Endometrium (tissue), 2 donors: ENCODE data around the gene CFAP73.
"Not testable (repeated sequence)": the region's sequence is repeated elsewhere in the genome, so short reads cannot be mapped to it uniquely, and the experiment has no call there.

ENCODE experiments used
- FAIRE-seq: peaks from 2 replicates; lab custom pipeline; 2012; peaks lifted over from hg19 to GRCh38; lab: Jason Lieb, UNC
- donor health status: control.
- donor health status: control.

Gene CFAP73

DNA sequence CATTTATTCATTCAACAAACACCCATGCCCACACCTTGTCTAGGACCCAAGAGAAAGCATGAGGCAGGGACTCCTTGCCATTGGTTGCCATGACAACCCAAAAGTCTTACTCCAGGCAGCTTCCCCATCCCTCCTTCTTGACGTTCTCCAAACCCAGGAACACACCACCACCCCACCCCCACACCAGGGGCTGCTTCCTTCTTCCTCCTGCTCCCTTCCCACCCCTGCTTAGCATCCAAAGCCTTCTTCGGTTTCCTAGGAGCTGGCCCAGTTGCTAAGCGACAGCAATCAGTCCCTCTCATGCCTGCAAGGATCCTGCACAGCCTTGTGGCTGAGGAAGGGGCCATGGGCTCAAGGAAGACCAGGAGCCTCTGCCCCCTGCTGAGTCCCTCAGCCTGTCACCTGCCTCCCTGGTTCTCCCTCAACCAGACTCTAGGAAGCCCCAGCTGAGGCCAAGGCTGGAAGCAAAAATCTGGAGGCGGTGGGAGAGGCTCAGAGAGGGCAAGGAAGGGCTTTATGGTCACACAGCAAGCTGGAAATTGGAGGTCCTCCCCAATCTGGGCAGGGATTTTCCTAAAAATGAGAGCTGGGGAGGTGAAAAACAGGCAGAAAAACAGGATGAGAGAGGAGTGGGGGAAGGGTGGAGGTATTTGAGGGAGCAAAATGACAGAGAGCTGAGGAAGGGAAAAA, 29.4 kb upstream of the CFAP73 start:
- no peak for FAIRE-seq

DNA sequence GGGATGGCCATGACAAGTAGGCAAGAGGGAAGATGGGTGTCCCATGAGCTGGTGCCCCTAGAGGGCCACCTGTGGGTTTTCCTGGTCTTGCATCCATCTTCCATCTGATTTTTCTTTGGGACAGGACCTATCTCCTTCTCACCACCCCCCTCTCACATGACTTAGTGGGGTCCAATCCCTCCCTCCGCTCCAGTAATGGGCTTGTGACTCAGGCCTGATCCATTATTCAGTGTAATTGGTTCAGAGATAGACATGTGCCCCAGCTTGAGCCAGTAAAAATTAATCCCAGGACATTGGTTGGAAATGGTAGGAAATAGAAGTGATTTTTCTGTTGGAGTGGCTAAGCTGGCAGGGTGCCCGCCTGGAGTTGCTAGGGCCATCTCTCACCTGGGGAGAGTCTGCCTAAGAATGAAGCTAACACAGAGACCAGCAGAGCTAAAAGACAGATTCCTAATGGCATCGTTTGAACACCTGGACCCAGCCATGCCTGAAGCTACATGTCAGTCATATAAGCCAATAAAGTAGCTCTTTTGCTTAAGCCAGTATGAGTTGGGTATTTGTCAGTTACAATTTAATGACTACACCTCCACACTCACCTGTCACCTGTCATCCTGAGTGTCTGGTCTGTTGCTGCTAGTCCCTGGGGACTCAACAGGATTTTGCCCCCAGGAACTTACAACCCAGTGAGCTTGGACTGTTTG, 28.7 kb upstream of the CFAP73 start:
- no peak for FAIRE-seq

DNA sequence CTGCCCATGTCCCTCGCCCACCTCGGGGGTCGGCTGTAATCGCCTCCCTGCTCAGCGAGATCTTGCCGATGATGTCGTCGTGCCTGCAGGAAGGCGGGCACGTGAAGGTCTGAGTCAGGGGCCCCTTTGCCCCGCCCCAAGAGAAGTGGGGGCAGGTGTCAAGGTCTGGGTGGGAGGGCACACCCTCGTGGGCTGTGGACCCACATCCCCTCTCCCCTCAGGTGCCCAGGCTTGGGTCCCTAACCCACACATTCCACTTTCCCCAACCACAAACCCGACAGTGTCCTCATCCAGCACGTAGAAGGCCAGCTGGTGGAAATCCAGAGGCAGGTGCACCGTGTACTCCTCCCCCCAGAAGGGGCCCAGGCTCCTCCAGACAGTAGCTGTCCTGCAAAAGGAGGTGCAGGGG, 21.7 kb upstream of the CFAP73 start:
- FAIRE-seq = no peak

DNA sequence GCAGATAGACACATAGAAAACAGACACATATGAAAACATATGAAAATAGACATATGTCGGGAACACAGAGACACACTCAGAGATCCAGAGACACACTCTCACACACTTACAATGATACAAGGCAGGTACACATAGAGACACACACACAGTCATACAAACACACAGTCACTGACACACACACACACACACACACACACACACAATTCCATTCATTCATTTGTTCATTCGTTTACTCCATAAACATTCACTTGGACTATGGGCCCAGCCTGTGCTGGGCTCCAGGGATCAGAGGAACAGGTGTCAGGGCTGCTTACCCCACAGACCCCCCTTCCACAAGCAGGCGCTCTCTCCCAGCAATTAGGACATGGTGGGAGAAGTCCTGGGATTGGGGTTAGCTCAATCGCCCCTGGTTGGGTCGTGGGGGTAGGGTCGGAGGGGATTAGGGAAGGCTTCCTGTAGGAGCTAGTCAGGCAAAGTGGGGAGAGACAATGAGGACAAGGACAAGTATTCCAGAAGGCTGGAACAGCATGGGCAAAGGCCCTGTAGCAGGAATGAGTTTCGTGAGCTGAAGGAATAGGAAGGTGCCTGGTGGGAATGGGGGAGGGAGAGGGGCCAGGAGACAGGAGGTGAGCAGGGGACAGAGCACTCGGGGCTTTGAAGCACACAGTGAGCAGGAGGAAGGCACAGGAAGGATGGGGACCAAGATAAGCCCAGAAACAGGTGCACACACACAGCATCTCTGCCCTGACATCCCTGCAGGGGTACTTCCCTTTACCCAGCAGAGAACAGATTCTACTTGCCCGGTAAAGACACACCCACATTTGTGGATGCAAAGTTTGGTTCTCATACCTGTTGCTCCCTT, 20.5 kb upstream of the CFAP73 start:
- FAIRE-seq = no peak

DNA sequence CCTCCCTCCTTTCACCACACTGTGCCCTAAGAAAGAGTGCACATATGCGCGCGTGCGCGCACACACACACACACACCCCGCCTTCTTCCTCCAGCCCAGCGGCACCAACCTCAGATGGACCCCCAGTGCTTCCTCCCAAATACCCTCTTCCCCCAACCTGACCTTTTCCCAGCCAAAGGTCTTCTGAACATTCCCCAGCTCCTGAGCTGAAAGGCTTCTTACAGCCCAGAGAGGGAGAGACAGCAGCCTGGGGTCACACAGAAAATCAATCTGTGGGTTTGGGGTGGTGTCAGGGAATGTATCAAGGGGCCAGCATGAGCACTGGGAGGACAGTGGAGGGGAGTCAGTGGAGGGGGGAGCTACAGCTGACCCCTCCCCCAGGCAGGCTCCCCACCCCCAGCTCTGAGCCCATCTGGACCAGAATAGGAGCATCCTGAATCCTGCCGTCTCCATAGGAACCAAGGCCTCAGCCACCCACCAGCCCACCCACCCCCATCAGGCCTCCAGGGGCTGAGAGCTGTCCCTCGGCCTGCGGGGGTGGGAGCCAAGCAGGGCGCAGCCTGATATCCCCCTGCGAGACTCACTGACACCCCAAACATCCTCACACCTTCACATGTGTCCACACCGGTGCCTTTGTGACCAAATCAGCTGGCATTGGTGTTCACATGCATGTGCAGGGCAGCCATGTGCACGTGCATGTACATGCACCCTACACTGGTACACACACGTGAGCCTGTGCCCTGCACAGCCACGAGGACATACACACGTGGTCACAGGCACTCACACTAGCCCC, 19.7 kb upstream of the CFAP73 start:
- no peak for FAIRE-seq

DNA sequence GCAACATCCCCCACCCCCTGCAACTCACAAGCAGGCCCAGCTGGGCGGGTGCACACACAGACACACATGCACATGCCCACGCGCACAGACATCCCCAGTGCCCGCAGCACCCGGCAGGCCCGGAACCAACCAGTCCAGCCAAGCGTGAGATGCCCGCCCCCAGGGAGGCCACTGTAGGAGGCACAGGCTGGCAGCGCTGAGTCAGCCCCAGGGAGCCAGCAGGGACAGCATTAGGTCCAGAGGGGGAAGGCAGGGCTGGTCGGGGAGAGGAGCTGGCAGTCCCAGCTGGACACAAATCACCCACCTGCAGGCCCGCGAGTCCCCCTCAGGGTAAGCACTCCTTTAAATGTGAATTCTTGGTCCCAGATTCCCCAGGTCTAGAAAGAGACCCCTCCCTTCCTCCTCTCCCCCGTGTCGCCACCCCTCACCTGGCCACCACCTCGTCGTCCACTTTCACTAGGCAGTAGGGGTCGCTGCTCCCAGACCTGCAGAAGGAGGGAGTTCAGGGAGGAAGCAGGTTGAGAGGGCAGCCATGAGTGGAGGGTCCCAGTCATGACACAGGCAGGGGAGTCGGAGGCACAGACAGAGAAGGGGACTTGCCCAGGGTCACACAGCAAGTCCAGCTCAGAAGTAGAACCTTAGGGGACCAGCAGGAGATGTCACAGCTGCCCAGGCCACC, 18.9 kb upstream of the CFAP73 start:
- no peak for FAIRE-seq

DNA sequence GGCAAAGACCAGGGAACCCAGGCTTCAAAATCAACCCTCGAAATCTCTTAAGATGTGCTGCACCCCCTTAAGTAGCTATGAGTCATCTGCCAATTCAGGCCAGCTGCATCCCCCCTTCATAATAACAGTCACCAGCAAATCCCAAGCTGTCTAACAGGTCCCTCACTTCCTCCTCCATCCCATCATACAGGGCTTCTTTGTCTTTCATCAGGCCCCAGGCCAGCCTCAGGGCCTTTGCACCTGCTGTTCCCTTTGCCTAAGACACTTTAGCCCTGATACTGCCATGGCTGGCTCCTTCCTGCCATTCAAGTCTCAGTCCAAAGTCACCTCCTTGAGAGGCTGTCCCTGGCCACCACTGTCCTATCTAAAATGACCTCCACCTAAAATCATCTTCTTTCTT, 18.0 kb upstream of the CFAP73 start:
- FAIRE-seq = no peak

DNA sequence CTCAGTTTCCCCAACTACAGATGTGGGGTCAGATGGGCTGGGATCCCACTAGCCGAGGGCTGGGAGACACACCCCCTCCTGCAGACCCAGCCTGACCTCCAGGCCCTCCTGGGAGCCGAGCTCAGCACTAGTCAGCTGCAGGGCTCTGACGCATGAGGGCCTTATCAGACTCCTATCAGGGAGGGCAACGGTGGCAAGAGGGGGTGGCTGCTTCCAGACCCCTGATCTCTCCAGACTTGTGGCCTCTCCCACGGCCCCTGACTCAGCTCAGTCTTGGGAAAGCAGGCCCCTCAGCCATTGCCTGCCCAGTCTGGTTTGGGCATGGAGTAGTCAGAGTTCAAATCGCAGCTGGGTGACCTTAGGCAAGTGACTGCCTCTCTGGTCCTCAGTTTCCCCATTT, 16.5 kb upstream of the CFAP73 start:
- FAIRE-seq = no peak

DNA sequence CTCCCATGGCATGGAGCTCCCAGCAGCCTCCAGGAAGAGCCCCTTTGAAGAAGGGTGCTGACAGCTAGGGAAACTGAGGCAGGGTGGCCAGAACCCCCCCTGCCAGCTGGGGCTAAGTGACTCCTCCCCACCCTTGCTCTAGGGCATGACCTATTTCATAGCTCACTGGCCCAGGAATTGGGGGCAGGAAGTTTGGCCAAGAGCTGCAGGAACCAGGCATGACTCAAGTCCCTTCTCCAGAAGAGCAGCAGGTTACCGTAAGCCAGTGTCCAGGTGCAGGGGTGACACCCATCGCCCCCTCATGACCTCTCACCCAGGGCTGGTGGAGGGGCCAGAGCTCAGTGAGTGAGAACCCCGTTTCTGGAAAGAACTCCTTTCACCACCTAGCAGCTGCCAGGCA, 15.9 kb upstream of the CFAP73 start:
- no peak for FAIRE-seq

DNA sequence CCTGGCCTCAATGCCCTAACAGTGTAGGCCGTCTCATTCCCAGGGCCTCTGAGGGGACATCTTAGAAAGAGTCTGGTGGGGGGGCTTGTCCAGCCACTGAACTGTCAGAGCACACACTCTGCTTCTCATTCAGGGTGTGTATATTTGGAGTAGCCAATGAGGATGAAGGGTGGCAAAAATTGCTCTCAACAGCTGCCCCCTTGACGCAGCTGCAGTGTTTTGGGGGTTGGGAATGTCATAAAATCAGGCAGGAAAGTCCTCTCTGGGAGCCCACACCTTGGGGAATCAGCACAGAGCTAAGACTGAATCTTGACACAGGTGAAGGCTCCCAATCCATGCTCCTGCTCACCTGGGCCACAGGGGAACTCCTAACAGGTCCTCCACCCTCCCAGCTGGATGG, 15.5 kb upstream of the CFAP73 start:
- no peak for FAIRE-seq

DNA sequence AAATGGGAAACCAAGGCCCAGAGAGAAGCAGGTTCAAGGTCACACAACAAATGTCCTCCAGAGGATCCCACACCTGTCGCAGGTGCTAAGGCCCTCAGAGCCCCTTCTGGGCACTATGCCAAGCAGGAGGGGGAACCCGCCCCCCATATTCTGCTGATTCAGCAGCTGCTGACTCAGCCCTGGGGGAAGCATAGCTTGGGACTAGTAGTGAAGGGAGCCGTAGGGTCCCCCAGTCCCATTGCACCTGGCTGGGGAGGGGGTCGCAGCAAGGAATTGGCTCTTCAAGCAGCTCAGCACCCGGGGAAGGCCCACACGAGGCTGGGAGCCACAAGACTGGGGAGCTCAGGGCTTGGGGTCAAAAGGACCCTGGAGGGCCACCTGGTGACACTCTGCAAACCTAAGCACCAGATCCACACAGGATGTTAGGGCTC, 15.0 kb upstream of the CFAP73 start:
- no peak for FAIRE-seq

DNA sequence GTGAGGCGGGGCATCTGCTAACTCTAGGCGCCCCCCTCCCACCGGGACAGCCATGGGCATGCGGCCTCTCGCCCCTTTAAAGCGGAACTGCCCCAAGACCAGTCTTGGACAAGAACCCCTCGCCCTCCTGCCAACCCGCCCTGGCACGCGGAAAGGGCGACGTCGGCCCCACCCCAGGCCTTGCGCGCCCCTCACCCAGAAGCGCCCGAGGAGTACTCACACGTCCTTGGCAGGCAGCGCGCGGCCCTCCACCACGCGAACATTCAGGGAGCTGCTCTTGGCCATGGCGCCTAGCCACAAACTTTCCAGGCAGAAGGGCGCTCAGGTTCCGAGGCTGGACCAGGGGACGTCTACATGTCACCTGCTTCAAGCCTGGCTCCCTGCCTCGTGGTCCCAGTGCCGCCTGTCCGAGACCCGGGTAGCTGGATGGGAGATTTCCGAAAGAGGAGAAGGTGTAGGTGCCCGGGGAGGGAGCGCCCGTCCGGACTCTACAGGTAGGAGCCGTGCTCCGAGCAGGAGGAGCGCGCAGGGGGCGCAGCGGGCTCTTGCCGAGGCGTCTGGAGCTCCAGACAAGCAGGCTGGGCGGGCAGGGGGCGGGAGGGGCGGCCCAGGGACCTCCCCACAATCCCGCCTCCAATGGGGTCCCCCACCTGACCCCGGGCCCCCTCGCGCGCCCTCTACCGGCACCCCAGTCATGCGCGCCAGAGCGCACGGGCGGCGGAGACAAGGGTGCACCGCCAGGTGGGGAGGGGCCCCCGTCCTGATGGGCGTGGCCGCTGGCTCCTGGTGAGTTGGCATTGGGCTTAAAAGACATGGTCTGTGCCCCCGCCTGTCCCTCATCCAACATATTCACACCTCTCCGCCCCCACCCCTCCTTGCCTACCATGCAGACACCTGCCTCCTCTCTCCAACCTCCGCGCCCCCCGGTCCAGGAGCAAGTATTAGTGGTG, 14.1 kb upstream of the CFAP73 start, which contains the start of gene RASAL1:
TSS of gene RASAL1 (minus strand) at position 584 of the 950 bp plus-strand sequence. CDS start at position 285, 299 bp downstream.
- FAIRE-seq = no peak

DNA sequence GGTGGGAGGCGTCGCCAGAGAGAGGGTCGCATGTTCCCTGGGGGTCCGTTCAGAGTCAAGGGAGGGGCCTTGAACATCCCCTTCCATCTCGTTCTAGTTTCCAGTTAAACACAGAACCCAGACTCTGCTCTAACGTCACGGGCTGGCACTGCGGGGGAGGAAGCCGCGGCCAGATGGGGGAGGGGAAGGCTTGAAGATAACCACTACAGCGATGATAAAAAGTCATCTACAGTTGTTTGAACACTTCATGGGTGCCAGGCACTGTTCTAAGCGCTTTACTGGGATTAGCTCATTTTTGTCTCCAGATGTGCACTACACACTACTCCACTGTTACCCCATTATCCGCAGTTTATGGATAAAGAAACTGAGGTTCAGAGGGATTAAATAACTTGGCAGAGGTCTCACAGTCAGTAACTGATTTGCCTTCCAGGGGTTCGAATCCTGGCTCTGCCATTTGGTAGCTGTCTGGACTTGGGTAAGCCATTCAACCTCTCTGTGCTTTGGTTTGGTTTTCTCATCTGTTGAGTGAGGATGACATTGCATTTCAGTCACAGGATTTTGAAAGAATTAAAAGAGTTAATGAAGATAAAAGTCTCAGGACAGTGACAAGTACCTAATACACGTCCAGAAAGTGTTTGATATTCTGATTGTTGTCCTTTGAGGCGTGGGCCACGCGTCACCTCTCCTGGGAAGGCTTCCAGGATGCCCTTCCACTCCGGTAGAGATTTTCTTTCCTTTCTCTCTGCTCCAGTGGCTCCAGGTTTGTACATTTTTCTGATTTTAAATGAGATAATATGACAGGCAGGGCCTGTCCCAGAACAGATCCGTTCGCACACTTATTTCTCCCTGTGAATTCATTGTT, 13.2 kb upstream of the CFAP73 start:
- FAIRE-seq = no peak

DNA sequence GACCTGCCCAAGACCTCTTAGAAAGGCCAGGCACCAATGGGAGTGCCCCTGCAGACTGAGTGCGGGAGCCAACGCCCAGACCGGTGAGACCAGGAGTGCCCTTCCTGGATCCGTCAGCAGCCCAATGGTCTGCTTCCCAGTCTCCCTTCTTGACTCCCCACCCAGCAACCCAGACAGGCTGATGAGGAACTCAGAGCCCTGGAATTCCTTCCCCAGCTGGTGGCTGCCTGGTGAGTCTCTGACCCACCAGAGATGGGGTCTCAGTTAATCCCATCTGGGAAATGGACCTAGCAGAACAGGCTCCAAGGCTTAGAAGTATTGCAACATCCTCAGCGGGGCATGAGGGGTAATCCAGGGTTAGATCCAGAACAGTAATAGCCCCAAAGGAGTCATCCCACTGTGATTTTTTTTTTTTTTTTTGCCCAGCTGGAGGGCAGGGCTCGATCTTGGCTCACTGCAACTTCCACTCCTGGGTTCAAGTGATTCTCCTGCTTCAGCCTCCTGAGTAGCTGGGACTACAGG, 12.5 kb upstream of the CFAP73 start:
- FAIRE-seq = no peak

DNA sequence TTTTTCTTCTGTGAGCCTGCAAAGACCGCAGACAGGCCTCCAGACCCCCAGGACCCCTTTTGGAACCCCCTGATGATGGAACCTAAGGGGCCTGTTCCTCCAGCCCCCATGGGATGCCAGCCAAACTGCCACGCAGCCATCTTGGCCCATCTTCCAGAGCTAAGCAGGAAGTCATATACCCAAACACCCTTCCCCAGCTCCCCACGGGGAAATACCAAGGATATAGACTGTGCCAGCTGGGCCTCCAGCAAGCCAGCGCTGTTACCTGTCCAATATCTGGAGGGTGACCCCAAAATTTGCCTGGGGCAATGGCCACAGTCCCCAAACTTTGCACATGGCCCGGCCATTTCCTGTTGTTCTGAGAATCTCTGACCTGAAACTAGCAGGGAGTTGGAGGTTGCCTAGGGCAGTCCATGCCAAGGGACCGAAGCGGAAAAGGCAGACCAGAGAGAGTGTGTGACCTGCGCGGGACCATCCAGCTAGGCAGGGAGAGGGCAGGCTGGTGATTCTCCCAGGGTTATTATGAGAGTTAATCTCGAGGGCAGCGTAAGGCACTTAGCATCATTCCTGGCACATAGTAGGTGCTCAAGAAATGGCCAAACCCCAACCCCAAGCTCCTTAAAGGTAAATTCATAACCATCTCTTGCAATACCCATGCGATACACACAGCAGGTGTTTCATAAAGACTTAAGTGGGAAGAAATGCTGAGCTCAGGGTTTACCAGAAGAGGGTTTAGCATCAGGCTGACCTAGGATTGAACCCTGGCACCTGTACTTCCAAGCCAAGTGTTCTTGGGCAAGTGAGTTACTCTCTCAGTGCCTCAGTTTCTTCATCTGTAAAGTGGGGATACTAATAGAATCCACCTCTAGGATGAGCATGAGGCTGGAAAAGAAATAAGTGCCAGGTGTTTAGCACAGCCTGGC, 11.4 kb upstream of the CFAP73 start:
- FAIRE-seq = no peak

DNA sequence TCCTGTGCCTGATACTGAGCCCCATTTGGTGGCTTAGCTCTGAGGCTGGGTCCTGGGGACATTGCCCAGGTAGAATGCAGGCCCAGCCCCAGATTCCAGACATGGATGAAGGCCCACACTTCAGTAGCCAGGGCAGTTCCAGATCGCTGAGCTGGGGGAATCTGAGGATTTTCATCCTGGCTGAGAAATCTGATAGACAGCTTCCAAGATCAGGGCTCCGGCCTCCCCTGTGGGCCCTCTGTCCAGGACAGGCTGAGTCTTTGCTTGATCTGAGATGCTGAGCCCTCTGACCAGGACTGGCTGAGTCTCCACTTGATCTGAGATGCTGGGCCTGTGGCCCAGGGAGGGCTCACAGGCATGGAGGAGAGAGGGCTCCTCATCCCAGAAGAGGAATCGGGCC, 10.7 kb upstream of the CFAP73 start:
- no peak for FAIRE-seq

DNA sequence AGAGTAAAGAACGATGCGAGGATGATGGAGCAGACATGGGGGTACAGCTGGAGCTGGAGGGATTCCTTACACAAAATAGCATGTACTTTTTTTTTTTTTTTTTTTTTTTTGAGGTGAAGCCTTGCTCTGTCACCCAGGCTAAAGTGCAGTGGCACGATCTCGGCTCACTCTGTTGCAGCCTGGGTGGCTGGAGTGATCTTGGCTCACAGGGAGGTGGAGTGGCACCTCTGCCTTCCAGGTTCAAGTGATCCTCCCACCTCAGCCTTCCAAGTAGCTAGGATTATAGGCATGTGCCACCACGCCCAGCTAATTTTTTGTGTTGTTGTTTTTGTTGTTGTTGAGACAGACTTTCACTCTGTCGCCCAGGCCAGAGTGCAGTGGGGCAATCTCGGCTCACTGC, 8.8 kb upstream of the CFAP73 start:
- FAIRE-seq = no peak

DNA sequence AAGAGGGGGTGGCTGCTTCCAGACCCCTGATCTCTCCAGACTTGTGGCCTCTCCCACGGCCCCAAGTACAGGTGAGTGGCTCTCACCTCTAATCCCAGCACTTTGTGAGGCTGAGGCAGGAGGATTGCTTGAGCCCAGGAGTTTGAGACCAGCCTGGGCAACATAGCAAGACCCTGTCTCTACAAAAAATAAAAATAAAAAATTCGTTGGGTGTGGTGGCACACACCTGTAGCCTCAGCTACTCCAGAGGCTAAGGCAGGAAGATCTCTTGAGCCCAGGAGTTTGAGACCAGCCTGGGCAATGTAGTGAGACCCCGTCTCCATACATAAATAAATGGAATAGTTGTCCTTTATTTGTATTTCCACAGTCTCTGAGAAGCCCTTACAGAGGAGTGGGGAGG, 7.8 kb upstream of the CFAP73 start:
- FAIRE-seq = not testable (repeated sequence)
